OCI-LY1 (cell line): ENCODE data around the gene WWC2.

ENCODE experiments used
- EZH2 ChIP-seq: fragments of 200-600 bp; sonication (generic), shearing (Covaris generic); IDR thresholded peaks from 2 replicates; pipeline ENCODE4 v1.8.0; 2017; ENCODE audit warnings: borderline replicate concordance, mixed run types, mild to moderate bottlenecking, antibody characterized with exemption, low read length, moderate library complexity, mixed read lengths
- TF ChIP-seq, protein P1 (sequence below): fragments of 200-600 bp; sonication (generic), shearing (Covaris generic); IDR thresholded peaks from 2 replicates; pipeline ENCODE4 v1.5.1; 2017; ENCODE audit warnings: mild to moderate bottlenecking, antibody characterized with exemption, low read length, moderate library complexity, mixed read lengths

DNA sequence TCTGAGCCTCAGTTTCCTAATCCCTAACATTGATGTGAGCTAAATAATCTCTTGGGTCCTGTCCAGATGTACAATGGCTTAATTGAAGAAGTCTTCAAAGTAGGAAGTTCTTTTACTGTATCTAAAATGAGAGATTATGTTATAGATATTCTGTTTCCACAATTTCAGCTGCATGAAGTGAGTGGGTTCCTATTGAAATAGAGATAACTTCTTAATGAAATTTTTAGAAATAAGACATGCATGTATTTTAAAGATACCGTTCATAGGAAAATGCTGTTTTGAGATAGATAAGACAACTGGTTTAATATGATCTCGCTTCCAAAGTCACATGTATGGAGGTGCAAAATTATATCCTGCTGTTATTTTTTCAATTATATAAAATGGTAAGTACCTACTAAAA lies 149.1 kb downstream of the WWC2 start:
- TF ChIP-seq, protein P1, sequence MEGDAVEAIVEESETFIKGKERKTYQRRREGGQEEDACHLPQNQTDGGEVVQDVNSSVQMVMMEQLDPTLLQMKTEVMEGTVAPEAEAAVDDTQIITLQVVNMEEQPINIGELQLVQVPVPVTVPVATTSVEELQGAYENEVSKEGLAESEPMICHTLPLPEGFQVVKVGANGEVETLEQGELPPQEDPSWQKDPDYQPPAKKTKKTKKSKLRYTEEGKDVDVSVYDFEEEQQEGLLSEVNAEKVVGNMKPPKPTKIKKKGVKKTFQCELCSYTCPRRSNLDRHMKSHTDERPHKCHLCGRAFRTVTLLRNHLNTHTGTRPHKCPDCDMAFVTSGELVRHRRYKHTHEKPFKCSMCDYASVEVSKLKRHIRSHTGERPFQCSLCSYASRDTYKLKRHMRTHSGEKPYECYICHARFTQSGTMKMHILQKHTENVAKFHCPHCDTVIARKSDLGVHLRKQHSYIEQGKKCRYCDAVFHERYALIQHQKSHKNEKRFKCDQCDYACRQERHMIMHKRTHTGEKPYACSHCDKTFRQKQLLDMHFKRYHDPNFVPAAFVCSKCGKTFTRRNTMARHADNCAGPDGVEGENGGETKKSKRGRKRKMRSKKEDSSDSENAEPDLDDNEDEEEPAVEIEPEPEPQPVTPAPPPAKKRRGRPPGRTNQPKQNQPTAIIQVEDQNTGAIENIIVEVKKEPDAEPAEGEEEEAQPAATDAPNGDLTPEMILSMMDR: no peak
- TF ChIP-seq EZH2: no peak
